ENCODE measurements around the gene NDST1. TPM values are rescaled to one million over a fixed set of nuclear protein-coding genes. Genes with fewer than 3 reads are reported as not detected.

NDST1 gene
- total and polyA plus RNA-seq, 2 donors (not counting 3 experiments of a cell fraction or from before 2014, with no cell fraction given), result 38.6 to 102 TPM

- FAIRE-seq (no peak), DNase-seq (ENCODE audit: low read depth, low spot score) (no peak)
- Histone ChIP-seq H3K4me1 (ENCODE audit: control insufficient read depth, extremely low read depth, insufficient read depth, low read length) (peaks cover 8% of the 10 kb centered on the region), H4K20me1 (replicated peaks; ENCODE audit: control insufficient read depth, extremely low read depth, insufficient read depth, low read length) (no peaks in the 10 kb centered on the region), H3K36me3 (ENCODE audit: control insufficient read depth in 2 of 2, extremely low read depth in 1 of 2, insufficient read depth in 2 of 2, low read length in 2 of 2) (no peaks in the 10 kb centered on the region), H3K79me2 (ENCODE audit: control insufficient read depth, insufficient read depth, low read length) (no peaks in the 10 kb centered on the region), H3K4me2 (ENCODE audit: insufficient read depth, low read length) (no peak overlapping the region), H3K4me3 (replicated peaks in 1 of 3; ENCODE audit: insufficient read depth in 1 of 3, low read depth in 1 of 3, low read length in 3 of 3) (no peak overlapping the region), H3K9me1 (replicated peaks; ENCODE audit: control insufficient read depth, extremely low read depth, insufficient read depth, low read length) (no peaks in the 10 kb centered on the region), H3K27me3 (ENCODE audit: control insufficient read depth in 2 of 2, insufficient read depth in 2 of 2, low read length in 2 of 2) (no peaks in the 10 kb centered on the region), H2AFZ (ENCODE audit: low read depth, low read length) (no peak overlapping the region), H3K9me3 (replicated peaks; ENCODE audit: control insufficient read depth, insufficient read depth, low read length) (no peaks in the 10 kb centered on the region), H3K27ac (ENCODE audit: insufficient read depth, low read depth, low read length) (no peak overlapping the region), H3K9ac (replicated peaks; ENCODE audit: extremely low read depth, insufficient read depth, low read length) (no peak overlapping the region)
- ChIA-PET CTCF (no interaction called here), POLR2A (no interaction called here)
- no peak for TF ChIP-seq POLR2A (IDR thresholded peaks at IDR 0.05; ENCODE audit: low read depth, low read length)
- TF ChIP-seq GATA2 (IDR thresholded peaks at IDR 0.05; ENCODE audit: insufficient read depth, insufficient read length, low read depth, low read length), result no peak
- TF ChIP-seq EZH2 (IDR thresholded peaks at IDR 0.05; ENCODE audit: borderline replicate concordance, low read depth, low read length, severe bottlenecking), result no peak
- TF ChIP-seq FOS (IDR thresholded peaks at IDR 0.05; ENCODE audit: borderline replicate concordance, insufficient read depth, low read length), result no peak
- no peak for TF ChIP-seq CTCF (IDR thresholded peaks at IDR 0.05; ENCODE audit: extremely low read depth in 1 of 2, insufficient read depth in 1 of 2, low read depth in 1 of 2, low read length in 2 of 2)
- dilution Hi-C loops (cut with MboI; ENCODE audit: extremely low pct_ligation_motif_present, low sequenced_read_pairs) (no loop called here), intact Hi-C loops (cut with micrococcal nuclease) (no loop called here)
- no TSS peak for BruUV-seq (replicated peaks)
These were observed 99.2 kb downstream of the NDST1 start for GRCh38 chr5:150607105-150607504.

Other genes with a start within 250 kb of the NDST1 start
- gene CAMK2A, start 218.4 kb upstream of the NDST1 start, total RNA-seq, result not detected in 2 replicates
- not detected in 2 replicates for gene CAMK2A, start 218.4 kb upstream of the NDST1 start, polyA plus RNA-seq
- 0.20 TPM in 1 of 2 replicates, not detected in the other for gene ARSI, start 205.2 kb upstream of the NDST1 start, total RNA-seq
- gene ARSI, start 205.2 kb upstream of the NDST1 start, polyA plus RNA-seq, result 0.03 and 0.17 TPM in 2 replicates
- gene TCOF1, start 150.4 kb upstream of the NDST1 start, total RNA-seq, result 47.2 and 52.0 TPM in 2 replicates
- 10.5 and 11.2 TPM in 2 replicates for gene TCOF1, start 150.4 kb upstream of the NDST1 start, polyA plus RNA-seq
- gene CD74, start 95.2 kb upstream of the NDST1 start, total RNA-seq, result 0.76 and 1.3 TPM in 2 replicates
- 0.56 and 0.62 TPM in 2 replicates for gene CD74, start 95.2 kb upstream of the NDST1 start, polyA plus RNA-seq
- gene RPS14, start 58.4 kb upstream of the NDST1 start, total RNA-seq, result 1,852 and 2,034 TPM in 2 replicates
- 4,491 and 5,521 TPM in 2 replicates for gene RPS14, start 58.4 kb upstream of the NDST1 start, polyA plus RNA-seq
- 93.9 and 121 TPM in 2 replicates for gene SYNPO, start 132.5 kb downstream of the NDST1 start, total RNA-seq
- 56.9 and 68.4 TPM in 2 replicates for gene SYNPO, start 132.5 kb downstream of the NDST1 start, polyA plus RNA-seq
- 1.1 and 1.2 TPM in 2 replicates for gene MYOZ3, start 153.1 kb downstream of the NDST1 start, total RNA-seq
- 0.43 and 0.59 TPM in 2 replicates for gene MYOZ3, start 153.1 kb downstream of the NDST1 start, polyA plus RNA-seq
- gene RBM22, start 192.9 kb downstream of the NDST1 start, total RNA-seq, result 44.4 and 51.2 TPM in 2 replicates
- 37.0 and 41.8 TPM in 2 replicates for gene RBM22, start 192.9 kb downstream of the NDST1 start, polyA plus RNA-seq

Measured in endothelial cell of umbilical vein (primary cell).